GM21390 (cell line): ENCODE results near the gene SLC12A1.
A peak's percentile ranks its signal among the peaks of the same experiment; 100 is the strongest.

Source experiments
- ATAC-seq: cut with Tn5 transposase; IDR thresholded peaks from one replicate; pipeline ENCODE4 v1.9.1; 2021; ENCODE audit not compliant: unreplicated experiment

Gene SLC12A1

GRCh38 chr15:48343865-48344264 is 137.8 kb downstream of the SLC12A1 start:
- no peak for ATAC-seq

- ATAC-seq: no peak
Measured at GRCh38 chr15:48345516-48345915, 139.4 kb downstream of the SLC12A1 start.

GRCh38 chr15:48352474-48353072 is 146.5 kb downstream of the SLC12A1 start:
- peak; percentile 79 for ATAC-seq
